GM21825 (cell line): ENCODE measurements around the gene LPCAT1.

Experiments used
- ATAC-seq: cut with Tn5 transposase; IDR thresholded peaks from one replicate; pipeline ENCODE4 v1.9.1; 2021; ENCODE audit warnings: mild to moderate bottlenecking, moderate library complexity; ENCODE audit not compliant: unreplicated experiment

LPCAT1 gene

DNA sequence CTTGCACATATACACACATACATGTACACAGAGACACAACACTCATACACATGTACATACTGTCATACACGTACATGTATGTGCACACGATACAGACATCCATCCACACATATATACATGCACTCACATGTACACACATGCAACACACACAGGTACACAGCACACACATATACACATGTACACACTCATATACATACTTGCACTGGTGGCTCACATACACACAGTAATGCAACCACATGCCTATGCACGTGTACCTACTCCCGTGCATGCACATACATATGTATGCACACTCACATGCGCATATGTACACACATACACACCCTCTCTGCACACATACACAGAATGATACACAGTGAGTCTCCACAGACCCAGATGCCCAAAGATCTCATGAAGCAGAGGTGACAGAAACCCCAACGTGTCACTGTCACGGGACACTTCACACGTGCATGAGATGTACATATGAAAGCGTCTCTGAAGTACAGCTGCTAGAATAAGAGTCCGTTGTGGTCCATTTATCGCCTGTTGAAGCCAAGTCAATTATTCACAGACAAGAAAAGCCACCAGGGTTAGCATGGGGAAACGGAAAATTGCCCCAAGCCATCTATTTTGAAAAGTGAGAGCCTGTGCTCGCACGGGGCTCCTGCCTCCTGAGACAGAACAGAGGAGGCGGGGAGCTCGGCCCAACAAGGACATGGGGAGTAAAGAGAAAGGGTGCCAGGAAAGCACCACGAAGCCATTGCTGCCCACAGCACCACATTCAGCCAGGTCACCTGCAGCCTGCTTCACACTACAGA is 24.9 kb downstream of the LPCAT1 start:
- peak; percentile 35 for ATAC-seq

DNA sequence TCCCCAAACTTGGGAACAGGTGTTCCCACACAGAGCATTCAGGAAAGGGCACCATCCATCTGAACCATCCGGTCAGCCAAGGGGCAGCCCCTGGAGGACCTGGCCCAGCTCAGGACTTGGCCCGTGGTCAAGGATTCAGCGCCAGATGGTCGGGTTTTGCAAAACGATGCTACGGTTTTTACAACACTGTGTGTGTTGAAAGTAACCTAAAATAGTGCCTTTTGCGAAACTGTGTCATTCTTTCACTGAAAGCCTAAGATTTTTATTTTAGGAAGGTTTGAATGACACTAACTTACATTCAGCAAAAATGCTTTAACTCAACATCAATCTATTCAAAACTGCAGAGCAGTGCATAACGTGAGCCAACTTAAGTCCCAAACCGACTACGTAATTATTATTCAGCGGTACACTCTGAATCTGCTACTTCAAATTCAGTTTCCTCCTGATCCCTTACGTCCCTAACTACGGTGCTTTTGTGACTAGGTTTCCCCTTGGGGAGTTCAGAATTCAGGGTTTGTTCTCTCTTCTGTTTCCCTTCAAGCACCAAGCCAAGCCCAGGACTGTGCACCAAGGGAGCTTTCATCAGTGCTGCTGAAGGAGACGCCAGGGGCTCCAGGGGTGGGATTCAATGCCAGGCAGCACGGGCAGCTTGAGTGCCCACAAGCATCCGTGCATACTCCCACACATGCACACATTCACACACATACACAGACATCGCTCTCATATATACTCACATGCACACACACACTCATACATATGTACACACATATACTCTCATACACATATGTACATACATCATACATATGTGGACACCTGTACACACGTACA is 25.8 kb downstream of the LPCAT1 start:
- ATAC-seq = peak; percentile 15

DNA sequence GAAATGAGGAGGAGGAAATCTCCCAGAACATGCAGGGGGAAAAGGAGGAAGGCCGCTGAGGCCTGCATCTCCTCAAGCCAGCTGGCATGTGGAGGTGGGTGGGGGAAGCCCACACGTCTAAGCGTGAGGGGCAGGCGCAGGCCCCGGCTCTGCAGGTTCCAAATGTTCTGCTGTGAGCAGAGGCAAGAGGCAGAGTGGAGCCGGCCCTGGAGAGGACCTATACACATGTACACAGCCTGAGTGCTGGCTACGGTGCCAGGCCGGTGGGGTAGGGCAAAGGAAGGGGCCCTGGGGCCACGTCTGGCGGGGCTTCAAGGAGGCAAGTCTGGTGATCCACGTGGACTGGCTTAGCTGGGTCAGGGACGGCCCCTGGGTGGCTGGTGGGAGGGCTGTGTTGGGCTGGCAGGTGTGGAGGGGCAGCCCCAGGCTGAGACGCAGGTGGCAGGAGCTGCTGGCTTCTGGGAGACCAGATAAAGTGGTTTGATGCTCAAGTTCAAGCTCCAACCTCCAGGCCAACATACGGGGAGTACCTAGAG is 26.4 kb downstream of the LPCAT1 start:
- ATAC-seq = peak; percentile 38

DNA sequence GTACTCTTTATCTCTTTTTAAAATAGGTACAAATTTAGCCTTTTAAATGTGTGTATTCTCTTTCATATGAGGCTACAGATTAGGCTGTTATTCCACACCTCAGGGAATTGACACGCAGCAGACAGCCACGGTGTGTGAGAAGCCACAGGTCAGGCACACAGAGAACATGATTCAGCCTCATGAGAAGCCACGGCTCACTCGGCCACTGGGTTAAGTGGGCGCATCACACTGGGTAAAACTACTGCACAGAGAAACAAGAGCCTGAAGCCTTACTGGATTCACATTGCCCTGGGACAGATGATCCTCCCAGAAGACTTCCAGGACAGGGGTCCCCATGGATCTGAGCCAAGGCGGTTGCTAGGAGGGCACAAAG is 28.2 kb downstream of the LPCAT1 start:
- no peak for ATAC-seq

DNA sequence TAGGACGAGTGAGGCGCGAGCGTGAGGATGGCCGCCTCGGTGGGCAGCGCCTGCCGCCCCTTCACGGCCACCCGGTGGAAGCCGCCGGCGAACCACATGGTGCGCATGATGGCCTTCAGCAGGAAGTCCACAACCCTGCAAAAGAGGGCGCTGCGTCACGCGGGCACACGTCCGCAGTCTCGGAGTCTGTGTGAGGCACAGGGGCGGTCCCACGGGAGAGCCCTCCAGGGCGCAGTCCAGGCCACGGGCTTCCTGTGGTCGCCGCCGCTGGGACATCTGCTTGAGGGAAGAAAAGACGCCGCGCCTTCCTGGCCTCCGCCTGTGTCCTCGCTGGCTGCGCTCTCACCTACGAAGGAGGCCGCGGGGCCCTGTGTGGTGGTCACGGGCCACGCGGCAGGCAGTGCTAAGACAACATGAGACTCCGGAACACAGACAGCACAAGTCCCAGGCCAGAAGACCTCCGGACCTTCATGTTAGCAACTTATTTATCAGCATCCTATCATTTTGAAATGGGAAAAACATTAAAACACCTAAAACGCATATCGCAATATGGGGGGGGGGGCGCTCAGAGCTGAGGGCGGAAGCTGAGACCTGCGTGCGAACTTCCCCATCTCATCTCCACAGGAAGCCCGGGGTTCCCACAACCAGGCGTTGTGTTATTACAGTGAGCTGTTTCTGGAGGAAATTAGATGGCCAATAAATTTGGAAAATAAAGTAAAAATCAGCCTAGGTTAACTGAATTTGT is 28.8 kb downstream of the LPCAT1 start:
- peak; percentile 27 for ATAC-seq

DNA sequence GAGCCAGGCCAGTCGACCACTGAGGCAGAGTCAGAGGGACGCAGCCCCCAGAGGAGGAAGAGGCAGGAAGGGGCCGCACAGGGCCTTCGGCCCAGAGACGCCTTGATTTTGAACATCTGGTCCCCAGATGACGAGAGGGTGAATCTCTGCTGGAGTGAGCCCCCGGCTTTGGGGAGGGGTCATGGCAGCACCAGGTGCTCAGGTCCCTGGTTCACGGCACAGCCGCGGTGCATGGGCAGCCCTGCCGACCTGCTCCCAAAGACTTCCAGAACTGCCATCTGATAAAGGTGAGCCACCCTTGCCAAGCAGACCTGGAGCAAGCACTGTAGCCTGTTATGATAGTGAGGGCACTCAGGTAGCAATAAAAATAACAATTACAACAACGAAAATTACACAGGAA is 29.8 kb downstream of the LPCAT1 start:
- ATAC-seq = no peak

DNA sequence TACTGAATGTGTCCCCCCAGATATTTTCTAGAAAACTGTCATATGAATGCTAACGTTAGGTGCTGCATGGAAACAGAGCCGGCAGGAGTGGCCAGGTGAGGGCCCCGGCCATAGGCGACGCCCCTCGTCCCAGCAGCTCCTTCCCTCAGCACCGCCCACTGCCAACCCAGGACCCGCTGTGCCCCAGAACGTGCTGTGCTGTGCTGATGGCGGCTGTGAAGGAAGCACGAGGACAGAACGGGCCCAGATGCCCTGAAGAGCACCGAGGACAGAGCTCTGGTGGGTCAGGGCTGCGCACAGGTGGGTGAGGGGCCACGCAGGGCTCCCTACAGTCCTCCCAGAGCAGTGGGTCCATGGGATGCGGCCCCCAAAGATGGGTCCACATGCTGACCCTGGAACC is 30.3 kb downstream of the LPCAT1 start:
- no peak for ATAC-seq

DNA sequence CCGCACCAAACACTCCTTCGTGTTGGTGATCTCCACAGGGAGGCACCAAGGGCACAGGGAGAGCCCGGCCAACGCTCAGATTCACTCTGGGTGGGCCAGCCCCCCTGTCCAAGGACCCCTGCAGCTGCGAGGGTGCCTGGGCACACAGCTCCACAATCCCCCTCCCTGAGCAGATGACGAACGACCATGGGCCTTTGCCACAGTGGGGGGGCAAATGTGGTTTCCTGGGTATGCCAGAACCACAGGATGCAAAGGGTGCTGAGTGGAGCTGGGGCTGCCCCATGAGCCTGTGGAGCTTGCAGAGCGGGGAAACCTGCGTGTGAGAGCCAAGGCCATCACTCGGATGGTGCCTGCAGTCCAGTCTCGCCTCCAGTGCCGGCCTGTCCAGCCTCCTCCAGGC is 31.0 kb downstream of the LPCAT1 start:
- no peak for ATAC-seq

DNA sequence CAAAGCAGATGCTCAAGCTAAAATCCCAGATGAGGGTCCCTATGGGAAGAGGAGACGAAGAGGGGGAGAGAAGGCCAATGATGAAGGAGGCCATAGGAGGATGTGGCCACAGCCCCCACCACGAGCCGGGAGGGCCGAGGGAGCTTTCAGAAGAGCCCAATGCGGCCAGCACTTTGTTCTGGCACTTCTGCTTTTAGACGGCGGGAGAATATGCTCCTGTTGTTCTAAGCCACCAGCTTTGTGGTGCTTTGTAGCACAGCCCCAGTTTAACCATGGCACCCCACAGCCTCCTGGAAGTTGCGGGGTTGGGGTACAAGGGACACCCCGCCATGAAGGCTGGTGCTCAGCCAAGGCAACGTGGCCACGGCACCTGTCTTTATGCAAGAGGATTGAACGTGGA is 33.4 kb downstream of the LPCAT1 start:
- ATAC-seq = no peak

DNA sequence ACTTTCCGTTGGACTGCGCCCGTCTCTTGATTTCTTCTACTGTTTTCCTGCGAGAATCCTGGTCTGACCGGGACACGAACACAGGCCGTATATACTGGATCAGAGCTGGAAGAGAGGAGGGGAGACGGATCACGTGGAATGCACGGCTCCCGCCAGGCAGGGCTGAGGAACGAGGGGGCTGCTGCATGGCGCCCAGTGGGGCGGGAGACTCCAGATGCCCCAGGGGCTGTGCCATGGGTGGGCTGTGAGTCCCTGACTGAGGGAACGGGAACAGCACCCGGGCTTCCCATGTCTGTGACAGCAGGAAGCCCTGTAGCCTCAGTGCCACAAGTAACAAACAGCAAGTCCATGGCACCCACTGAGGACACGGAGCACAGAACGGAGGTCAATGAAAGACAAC is 34.0 kb downstream of the LPCAT1 start:
- ATAC-seq = no peak

DNA sequence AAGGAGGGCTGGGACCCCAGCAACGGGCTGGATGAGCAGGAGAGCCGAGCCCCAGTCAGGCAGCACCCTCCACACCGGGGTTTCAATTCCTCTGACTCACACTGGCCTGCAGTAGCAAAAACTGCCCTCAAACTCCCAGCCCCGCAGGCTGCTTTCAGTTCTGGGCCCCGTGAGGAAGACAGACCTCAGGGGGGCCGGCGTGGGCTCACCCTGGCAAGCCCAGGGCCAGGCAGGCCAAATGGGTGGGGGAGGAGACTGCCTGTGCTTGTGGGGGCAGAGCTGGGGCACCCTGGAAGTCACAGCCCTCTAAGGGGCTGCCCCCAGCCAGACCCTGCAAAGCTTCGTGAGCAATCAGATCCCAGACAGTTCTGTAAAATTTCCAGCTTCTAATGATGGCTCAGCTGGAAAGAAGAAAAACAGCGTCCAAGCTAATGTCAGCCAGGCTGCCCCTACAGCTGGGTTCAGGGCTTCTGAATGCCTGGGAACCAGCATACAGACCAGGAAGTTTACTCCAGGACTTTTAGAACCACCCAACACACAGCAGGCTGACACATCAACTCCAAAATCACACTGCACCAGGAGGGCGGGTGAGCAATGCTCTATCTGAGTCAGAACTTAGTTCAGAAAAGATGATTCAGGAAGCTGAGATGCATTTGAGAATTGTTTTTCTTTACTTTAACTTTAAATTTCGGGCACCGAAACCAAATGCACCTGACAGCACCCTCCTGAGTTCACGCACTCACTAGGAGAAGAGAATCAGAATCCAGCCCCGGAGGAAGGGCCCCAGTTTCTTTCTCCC is 34.7 kb downstream of the LPCAT1 start:
- ATAC-seq = peak; percentile 56

DNA sequence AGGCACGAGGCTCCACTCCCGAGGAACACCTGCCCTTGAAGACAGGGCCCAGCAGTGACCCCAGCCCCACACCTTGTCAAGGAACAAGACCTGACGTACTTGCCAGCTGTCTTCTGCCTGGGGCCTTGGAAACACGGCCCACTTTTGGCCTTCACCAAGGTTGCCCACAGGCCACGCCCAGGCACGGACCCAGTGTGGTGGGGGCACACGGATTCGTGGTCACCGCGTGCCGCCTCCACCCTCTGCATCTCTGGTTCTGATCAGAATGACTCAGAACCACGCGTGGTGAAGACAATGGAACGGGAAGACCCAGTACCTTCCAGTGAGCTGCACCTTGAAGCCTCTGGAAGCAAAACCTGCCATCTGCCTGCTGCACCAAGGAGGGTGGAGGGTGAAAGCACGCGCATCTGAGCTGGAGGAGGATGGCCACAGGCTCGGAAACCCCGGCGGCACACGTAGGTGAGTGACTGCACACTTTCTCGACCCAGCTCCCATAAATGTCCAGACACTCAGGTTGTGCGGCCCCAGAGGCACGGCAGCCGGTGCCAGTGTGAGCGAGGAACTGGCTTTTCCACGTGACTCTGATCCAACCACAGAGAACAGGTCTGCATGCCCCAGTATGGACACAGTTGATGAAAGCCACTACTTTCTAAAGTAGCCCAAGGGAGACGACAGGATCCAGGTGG is 36.5 kb downstream of the LPCAT1 start:
- ATAC-seq = no peak

DNA sequence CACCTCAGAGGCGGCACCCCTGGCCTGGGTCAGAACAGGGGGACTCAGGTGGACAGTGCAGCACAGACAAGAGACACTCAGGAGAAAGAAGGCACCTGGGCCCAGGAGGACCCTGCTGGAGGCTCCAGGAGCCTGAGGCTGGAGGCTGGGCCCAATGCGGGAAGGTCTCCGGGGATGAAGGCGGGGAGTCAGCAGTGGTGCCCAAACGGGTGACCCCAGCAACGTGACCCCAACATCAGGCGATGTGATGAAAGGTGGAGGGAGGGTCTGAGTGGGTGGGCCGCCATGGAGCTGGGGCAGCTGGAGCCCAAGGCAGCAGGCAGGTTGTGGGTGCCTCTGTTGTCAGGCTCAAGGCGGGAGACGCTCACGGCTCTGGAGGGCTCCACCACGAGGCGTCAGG is 37.5 kb downstream of the LPCAT1 start:
- ATAC-seq = no peak

DNA sequence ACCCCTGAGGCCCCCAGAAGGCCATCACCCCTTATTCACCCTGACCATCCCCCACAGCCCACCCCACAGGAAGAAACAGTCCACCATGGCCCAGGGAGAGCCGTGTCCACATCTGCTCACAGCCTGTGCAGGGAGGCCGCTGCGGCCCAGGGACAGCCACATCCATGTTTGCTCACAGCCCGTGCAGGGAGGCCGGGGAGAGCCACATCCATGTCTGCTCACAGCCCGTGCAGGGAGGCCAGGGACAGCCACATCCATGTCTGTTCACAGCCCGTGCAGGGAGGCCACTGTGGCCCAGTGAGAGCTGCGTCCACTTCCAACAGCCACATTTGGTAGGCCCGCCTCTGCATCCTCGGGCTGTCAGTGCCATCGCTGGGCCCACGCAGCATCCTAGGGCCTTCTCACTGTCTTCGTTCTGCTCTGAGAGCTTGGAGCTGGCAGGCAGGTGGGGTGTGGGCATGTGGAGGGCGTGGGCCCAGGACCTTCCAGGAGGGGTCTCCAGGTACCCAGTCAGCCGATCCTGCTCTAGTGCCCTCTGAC is 38.1 kb downstream of the LPCAT1 start:
- no peak for ATAC-seq

DNA sequence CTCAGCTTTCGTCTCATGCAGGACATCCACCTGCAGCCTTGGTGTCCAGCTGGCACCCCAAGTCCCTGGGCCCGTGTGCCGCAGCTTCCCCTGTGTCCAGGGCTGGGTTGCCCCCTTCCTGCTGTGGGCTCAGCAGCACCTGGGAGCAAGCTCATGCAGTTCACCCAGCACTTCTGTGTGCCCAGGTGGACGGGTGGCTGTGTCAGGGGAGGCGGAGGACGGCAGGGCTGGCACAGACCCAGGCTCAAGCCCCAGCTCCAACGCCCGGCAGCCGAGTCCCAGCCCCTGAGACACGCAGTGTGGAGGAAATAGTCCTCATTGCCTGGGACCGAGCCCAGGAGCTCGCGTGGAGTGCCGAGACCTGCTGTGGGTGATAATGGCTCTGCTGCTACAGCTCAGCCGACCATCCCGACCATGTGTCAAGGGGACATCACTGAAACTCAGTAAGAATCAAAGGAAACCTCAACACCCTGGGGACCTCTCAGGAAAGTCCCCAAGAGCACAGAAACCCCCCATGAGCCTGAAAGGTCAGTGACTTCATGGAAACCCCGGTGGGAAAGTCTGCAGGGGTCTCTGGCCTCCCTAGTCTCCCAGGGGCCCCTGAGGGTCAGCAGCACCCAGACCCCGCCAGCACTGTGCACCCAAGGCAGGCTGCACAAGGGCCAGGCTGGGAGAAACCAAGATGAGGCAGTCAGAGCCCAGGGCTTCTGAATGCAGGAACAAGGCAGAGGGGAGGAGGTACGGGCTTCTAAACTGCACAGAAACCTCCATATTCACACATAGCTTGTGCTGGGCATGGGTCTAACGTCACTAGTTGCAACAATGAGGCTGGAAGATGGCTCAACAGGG is 38.8 kb downstream of the LPCAT1 start:
- peak; percentile 47 for ATAC-seq

DNA sequence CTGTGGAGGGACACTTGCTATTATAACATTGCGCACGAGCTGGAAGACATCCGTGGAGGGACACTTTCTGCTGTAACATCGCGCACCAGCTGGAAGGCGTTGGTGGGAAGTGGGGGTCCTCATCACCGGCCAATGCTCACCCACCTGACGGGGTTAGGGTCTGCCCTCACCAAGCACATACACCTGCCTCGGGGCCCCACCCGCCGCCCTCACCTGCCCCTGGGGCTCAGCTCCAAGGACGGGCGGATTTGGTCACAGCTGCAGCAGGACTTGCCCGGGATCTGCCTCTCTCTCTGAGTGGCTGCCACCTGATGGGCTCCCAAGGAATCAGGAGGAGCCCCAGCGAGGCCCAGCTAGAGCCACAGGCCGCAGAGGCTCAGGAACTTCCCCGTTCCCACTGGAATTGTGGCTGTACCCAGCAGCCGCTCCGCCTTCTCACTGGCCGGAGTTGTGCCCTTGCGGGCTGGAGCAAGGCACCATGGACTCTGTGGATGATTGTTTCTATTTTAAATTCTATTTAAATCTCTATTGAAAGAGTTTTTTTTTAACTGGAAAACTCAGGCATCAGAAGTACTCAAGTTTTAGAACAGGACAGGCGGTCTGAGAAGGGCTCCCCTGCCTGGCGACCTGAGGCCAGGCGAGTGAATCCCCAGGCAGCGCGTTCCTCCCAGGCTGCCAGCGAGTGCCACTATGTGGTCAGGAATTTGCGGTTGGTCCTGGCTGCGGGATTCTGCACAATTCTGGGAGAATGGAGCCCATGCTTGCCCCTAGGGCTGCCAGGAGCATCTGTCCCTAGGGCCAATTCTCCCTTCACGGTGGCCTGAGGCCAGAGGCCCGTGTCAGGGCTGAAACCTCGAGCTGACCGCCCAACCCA is 39.7 kb downstream of the LPCAT1 start:
- ATAC-seq = no peak

DNA sequence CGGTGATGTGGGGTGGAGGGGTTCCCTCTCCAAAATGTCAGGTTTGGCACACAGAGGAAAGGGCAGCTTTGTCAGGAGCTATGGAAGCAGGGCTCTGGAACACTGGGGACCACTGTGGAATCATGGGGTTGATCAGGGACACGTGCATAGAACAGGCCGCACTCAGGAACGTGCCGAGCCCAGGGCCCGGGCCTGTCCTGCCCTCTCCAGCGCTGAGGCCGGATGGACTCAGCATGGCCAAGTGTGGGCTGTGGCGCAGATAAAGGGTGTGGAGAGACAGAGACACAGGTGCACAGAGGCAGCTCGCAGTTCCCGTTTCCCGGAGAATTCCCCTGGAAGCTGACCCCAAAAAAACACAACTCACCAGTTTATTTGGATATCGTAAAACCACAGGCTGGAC is 40.7 kb downstream of the LPCAT1 start:
- no peak for ATAC-seq

DNA sequence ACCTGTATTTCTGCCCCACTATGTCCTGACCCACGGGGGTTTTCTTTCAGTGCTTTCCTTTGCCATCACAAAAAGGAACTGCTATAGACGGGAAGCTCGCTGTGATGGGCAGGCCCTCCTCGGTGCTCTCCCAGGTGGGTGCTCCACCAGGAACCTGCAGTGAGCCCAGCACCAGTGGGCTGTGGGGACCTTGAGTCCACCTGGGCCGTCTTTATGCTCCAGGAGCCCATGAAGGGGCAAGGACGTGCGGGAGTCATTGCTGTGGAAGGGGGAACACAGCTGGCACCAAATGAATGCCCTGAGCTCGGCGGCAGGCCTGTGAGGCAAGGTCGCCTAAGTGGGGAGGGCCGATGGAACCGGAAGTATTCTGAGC is 41.8 kb downstream of the LPCAT1 start:
- no peak for ATAC-seq
